ENCODE data around the gene CCDC112. TPM values are rescaled to one million over a fixed set of nuclear protein-coding genes. Genes with fewer than 3 reads are reported as not detected.
A peak's percentile ranks its signal among the peaks of the same experiment; 100 is the strongest.

The CCDC112 gene
- total and polyA plus RNA-seq, 9 of the 15 experiments (the other 6 are each of a cell fraction or from before 2014, with no cell fraction given), result 3.3 to 15.3 (median 7.4) TPM

DNA sequence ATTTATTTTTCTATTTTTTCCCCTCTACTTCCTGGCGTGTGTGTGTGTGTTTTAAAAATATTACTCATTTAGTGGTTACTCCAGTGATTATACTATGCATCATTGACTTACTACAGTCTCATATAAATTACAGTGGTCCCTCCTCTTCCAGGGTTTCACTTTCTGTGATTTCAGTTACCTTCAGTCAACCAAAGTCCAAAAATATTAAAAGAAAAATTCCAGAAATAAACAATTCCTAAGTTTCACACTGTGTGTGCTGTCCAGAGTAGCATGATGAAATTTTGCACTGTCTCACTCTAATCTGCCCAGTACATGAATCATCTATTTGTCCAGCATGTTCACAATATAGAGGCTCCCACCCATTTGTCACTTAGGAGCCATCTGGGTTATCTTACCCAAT lies 47.4 kb upstream of the CCDC112 start:
- Histone ChIP-seq H3K9me1 (ENCODE audit: control insufficient read depth, insufficient read depth, low read length) (no peaks in the 10 kb centered on the region), H2AFZ (ENCODE audit: low read depth, low read length) (no peak overlapping the region), H3K9ac (ENCODE audit: insufficient read depth in 1 of 2, low read depth in 2 of 2, low read length in 2 of 2) (no peak overlapping the region), H3K4me3 (no peak overlapping the region), H3K9me3 (replicated peaks; ENCODE audit: control insufficient read depth, insufficient read depth, low read depth, low read length) (no peaks in the 10 kb centered on the region), H3K36me3 (ENCODE audit: control insufficient read depth, insufficient read depth, low read length) (no peaks in the 10 kb centered on the region), H4K20me1 (replicated peaks; ENCODE audit: control insufficient read depth, insufficient read depth, low read length) (no peaks in the 10 kb centered on the region), H3K4me2 (ENCODE audit: insufficient read depth, low read length) (no peak overlapping the region), H3K4me1 (replicated peaks in 1 of 2; ENCODE audit: control insufficient read depth in 2 of 2, insufficient read depth in 2 of 2, low read length in 2 of 2) (no peaks in the 10 kb centered on the region), H3K27me3 (ENCODE audit: control insufficient read depth in 2 of 2, insufficient read depth in 2 of 2, low read length in 2 of 2) (no peaks in the 10 kb centered on the region; a peak in 1 of 5 replicates), H3K27ac (ENCODE audit: extremely low read depth, low read depth, low read length) (no peak overlapping the region), H3K79me2 (ENCODE audit: control insufficient read depth, insufficient read depth, low read length) (no peaks in the 10 kb centered on the region)
- BruUV-seq (replicated peaks), result no TSS peak
- intact Hi-C loops (cut with micrococcal nuclease) (no loop called here), in situ Hi-C loops (cut with MboI) (no loop called here)
- CTCF ChIA-PET (ENCODE audit: low intra/inter-chr PET ratio), result no interaction called here
- DNase-seq (ENCODE audit: extremely low read depth in 1 of 4, low spot score in 3 of 4) (no peak), ATAC-seq (peak; percentile 52; the same call in 2 of the 3 replicates), FAIRE-seq (no peak)
- 0% methylated on average over 1 of the region's 1 CpG for WGBS (ENCODE audit: insufficient coverage, low coverage, missing lambda C conversion rate)
- POLR2A ChIA-PET, result no interaction called here
- no peak for TF ChIP-seq TOE1 (IDR thresholded peaks at IDR 0.05; ENCODE audit: borderline replicate concordance)
- TF ChIP-seq TOE1 (CRISPR knock-in tag; IDR thresholded peaks at IDR 0.05; ENCODE audit: borderline replicate concordance, low read depth), result no peak
- TF ChIP-seq CEBPG (CRISPR knock-in tag; IDR thresholded peaks at IDR 0.05), result no peak
- peak; percentile 35 to 86; a peak in 2 of 4 replicates for TF ChIP-seq CEBPG (tag; conservative IDR thresholded peaks at IDR 0.05 in 1 of 2, IDR thresholded peaks at IDR 0.05 in 1 of 2)
- TF ChIP-seq, protein P1, sequence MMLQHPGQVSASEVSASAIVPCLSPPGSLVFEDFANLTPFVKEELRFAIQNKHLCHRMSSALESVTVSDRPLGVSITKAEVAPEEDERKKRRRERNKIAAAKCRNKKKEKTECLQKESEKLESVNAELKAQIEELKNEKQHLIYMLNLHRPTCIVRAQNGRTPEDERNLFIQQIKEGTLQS (IDR thresholded peaks at IDR 0.05), result peak; percentile 55; the same call in 1 of the 2 replicates
- TF ChIP-seq, protein P1 (CRISPR knock-in tag; conservative IDR thresholded peaks at IDR 0.05), result no peak
- TF ChIP-seq FOSL1 (tag; conservative IDR thresholded peaks at IDR 0.05), result peak; percentile 82
- peak; percentile 28 for TF ChIP-seq MEIS2 (IDR thresholded peaks at IDR 0.05; ENCODE audit: partially characterized antibody)
- TF ChIP-seq TRIM24 (IDR thresholded peaks at IDR 0.05), result 0 out of 4 replicates have a peak, but pooled peaks of 1 of the 2 experiments have one; percentile 16
- TF ChIP-seq, protein P2, sequence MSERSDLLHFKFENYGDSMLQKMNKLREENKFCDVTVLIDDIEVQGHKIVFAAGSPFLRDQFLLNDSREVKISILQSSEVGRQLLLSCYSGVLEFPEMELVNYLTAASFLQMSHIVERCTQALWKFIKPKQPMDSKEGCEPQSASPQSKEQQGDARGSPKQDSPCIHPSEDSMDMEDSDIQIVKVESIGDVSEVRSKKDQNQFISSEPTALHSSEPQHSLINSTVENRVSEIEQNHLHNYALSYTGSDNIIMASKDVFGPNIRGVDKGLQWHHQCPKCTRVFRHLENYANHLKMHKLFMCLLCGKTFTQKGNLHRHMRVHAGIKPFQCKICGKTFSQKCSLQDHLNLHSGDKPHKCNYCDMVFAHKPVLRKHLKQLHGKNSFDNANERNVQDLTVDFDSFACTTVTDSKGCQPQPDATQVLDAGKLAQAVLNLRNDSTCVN (CRISPR knock-in tag; IDR thresholded peaks at IDR 0.05), result no peak

Data from K562 (cell line).